D721Med (cell line): ENCODE data around the gene ABHD14A.
"Not testable (repeated sequence)": the region's sequence is repeated elsewhere in the genome, so short reads cannot be mapped to it uniquely, and the experiment has no call there.

Source experiments
- DNase-seq: peaks from one replicate; pipeline ENCODE4 v3.0.0; 2011; ENCODE audit warnings: low spot score; ENCODE audit not compliant: insufficient read length
- FAIRE-seq: peaks from 2 replicates; lab custom pipeline; 2011; peaks lifted over from hg19 to GRCh38; lab: Jason Lieb, UNC
- CTCF ChIP-seq: IDR thresholded peaks from 2 replicates; pipeline ENCODE4 v1.5.1; 2012; ENCODE audit warnings: mild to moderate bottlenecking, control low read depth; ENCODE audit not compliant: insufficient read depth; ENCODE audit errors: missing control alignments

Gene ABHD14A

DNA sequence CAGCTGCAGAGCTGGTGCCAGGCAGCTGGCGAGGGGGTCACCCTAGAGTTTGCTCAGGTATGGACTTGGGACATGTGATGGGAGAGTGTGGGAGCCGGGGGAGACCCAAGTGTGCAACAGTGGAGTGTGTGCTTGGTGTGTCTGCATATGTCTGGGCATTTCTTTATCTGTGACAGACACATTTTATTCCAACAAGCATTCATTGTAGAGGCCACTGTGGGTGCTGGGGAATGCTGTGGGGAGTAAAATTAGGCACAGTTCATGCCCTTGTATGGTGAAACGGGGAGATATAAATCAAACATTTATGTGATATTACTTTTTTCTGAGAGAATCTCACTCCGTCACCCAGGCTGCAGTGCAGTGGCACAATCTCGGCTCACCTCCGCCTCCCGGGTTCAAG, 12.7 kb downstream of the ABHD14A start:
- FAIRE-seq (no peak), DNase-seq (no peak)
- TF ChIP-seq CTCF: no peak

GRCh38 chr3:51988286-51989146, 13.7 kb downstream of the ABHD14A start:
- TF ChIP-seq CTCF: no peak
- no peak for DNase-seq
- no peak for FAIRE-seq

DNA sequence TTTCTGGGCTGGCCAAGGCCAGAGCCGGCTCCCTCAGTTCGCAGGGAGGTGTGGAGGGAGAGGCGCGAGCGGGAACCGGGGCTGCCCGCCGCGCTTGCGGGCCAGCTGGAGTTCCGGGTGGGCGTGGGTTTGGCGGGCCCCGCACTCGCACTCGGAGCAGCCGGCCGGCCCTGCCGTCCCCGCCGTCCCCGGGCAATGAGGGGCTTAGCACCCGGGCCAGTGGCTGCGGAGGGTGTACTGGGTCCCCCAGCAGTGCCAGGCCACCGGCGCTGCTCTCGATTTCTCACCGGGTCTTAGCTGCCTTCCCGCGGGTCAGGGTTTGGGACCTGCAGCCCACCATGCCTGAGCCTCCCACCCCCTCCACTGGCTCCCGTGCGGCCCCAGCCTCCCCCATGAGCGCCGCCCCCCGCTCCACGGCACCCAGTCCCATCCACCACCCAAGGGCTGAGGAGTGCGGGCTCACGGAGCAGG, 15.7 kb downstream of the ABHD14A start:
- not testable (repeated sequence) for FAIRE-seq, DNase-seq

DNA sequence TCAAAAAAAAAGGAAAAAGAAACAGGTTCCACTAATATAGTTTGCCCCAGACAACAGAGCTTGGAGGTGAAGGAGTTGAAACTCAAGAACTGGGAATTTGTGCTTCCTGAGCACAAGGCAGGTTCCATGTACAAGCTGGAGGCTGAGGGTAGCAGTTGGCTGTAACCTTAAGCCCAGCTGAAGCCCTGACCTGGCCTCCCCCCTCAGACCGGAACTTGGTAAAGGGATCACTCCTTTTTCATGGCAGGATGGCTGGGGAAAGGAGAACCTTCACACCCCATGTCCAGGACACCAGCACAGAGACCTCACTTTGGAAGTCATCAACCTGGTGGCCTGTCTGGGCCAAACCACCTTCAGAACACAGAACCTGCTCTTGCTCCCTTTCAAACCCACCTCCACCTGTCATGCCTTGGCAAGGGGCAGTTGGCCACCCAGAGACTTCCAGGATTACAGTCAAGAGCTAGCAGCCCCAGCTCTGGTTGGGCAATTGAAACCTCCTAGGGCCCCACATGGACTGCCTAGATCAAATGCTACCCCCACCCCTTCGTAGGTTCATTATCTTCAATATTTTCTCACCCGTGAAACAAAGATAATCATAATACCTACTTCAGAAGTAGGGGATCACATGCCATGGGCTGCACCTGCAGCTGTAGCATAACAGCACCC, 17.3 kb downstream of the ABHD14A start:
- TF ChIP-seq CTCF: no peak
- FAIRE-seq (no peak), DNase-seq (no peak)

DNA sequence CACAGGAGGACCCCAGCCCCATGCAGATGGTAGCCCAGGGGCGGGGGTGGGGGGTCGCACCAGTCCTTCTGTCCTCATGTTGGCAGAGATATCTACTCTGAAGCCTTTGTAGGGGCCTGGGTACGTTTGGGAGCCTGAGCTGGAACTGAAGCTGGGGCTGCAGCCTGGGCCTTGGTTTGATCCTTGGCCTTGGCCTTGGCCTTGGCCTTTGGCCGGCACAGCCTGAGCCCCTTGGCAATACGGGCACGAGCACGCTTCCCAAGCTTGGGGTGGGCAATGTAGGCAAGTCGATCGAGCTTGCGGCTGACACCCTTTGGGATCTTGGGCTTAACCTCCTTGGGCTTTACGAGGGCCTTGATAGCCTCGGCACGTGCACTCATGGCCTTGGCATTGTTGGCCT, 18.8 kb downstream of the ABHD14A start:
- DNase-seq, FAIRE-seq: not testable (repeated sequence)

- FAIRE-seq (no peak), DNase-seq (no peak)
- TF ChIP-seq CTCF: no peak
Measured at GRCh38 chr3:51994530-51994929, 19.7 kb downstream of the ABHD14A start.

DNA sequence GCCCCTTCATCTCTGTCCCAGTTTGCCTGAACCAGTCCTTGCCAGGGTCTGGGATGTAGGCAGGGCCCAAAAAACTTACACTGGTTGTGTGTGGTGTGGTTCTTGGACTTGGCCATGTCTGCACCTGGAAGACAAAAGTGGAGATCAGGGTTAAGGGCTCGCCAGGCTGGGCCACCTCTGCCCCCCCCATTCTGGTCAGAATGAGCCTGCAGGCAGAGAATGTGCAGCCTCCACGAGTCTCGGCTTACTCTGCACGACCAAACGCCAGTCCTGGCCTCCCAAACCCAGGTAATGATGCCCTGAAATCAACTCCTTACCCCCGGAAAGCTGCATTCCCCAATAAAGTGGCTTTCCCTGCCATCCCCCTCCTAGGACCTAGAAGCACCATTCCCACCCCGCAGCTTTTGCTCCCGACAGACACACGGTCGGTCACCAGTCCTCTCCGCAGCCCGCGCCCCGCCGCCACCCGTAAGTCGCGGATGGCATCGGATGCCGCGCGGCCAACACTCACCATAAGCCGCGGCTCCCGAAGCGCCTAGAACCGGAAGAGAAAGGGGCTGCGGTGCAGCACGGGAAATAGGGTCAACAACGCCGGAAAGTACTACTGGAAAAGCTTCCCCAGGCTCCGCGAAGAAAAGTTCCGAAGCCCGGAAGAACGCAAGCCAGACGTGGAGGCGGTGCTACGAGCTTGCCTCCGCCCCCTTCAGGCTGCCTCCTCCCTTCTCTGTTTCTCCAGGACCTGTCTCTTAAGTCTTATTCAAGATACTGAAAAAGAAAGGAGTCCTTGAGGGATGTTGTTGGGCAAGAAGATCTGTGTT, 20.7 kb downstream of the ABHD14A start, which contains the start of gene RPL29:
Gene RPL29, minus strand, starts transcription at position 550 of the 818 bp plus-strand sequence. Its CDS starts 434 bp downstream, at position 116.
- TF ChIP-seq CTCF: peak; percentile 10
- DNase-seq (peak; percentile 88), FAIRE-seq (no peak)
